ENCODE measurements around the gene ART1.
"Not testable (repeated sequence)": the region's sequence is repeated elsewhere in the genome, so short reads cannot be mapped to it uniquely, and the experiment has no call there.

Gene ART1

GRCh38 chr11:3644817-3645235, at the start of gene ART1:
ART1 (plus strand) TSS chr11:3645128; CDS start chr11:3659214, 14,086 bp downstream.
- Histone ChIP-seq H3K4me1 (ENCODE audit: insufficient read depth, low read length) (no peaks in the 10 kb centered on the region), H3K27ac (ENCODE audit: low read length) (no peak within 1 kb of the TSS), H2AFZ (ENCODE audit: low read depth, low read length) (no peak within 1 kb of the TSS), H3K4me3 (ENCODE audit: low read depth in 1 of 2, low read length in 2 of 2) (no peak within 1 kb of the TSS), H3K4me2 (ENCODE audit: insufficient read depth, low read length) (no peak within 1 kb of the TSS), H4K20me1 (ENCODE audit: insufficient read depth, low read length) (no peaks in the 10 kb centered on the region), H3K27me3 (ENCODE audit: insufficient read depth, low read length, poor library complexity) (no peaks in the 10 kb centered on the region), H3K9ac (ENCODE audit: low read depth, low read length) (no peak within 1 kb of the TSS), H3K79me2 (ENCODE audit: insufficient read depth, low read length) (no peaks in the 10 kb centered on the region), H3K9me3 (ENCODE audit: insufficient read depth, low read length, severe bottlenecking) (no peaks in the 10 kb centered on the region), H3K36me3 (ENCODE audit: insufficient read depth, low read length) (no peaks in the 10 kb centered on the region)
- no peak for ATAC-seq (ENCODE audit: insufficient read depth, low read depth)
- DNase-seq = no peak
- TF ChIP-seq, protein P1, sequence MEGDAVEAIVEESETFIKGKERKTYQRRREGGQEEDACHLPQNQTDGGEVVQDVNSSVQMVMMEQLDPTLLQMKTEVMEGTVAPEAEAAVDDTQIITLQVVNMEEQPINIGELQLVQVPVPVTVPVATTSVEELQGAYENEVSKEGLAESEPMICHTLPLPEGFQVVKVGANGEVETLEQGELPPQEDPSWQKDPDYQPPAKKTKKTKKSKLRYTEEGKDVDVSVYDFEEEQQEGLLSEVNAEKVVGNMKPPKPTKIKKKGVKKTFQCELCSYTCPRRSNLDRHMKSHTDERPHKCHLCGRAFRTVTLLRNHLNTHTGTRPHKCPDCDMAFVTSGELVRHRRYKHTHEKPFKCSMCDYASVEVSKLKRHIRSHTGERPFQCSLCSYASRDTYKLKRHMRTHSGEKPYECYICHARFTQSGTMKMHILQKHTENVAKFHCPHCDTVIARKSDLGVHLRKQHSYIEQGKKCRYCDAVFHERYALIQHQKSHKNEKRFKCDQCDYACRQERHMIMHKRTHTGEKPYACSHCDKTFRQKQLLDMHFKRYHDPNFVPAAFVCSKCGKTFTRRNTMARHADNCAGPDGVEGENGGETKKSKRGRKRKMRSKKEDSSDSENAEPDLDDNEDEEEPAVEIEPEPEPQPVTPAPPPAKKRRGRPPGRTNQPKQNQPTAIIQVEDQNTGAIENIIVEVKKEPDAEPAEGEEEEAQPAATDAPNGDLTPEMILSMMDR (IDR thresholded peaks at IDR 0.05; ENCODE audit: borderline replicate concordance, extremely low read depth, low read length, poor library complexity, severe bottlenecking) = no peak
- no peak for TF ChIP-seq EZH2 (IDR thresholded peaks at IDR 0.05; ENCODE audit: borderline replicate concordance, low read depth, low read length, severe bottlenecking)

DNA sequence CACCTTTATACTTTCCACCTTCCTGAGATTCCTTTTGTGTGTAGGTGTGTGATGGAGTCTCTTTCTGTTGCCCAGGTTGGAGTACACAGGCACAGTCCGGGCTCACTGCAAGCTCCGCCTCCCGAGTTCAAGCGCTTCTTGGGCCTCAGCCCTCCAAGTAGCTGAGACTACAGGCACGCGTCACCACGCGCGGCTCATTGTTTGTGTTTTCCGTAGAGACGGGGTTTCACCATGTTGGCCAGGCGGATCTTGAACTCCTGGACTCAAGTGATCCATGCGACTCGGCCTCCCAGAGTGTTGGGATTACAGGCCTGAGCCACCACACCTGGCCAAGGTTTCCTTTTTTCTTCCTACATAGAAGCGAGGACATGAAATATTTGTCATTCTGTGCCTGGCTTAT, 47.2 kb upstream of the ART1 start:
- H4K20me1 ChIP-seq (ENCODE audit: insufficient read depth, low read length); H3K9me3 ChIP-seq (ENCODE audit: insufficient read depth, low read length, severe bottlenecking); H3K9ac ChIP-seq (ENCODE audit: low read depth, low read length); H3K4me2 ChIP-seq (ENCODE audit: insufficient read depth, low read length); DNase-seq; H2AFZ ChIP-seq (ENCODE audit: low read depth, low read length); H3K4me1 ChIP-seq (ENCODE audit: insufficient read depth, low read length); H3K36me3 ChIP-seq (ENCODE audit: insufficient read depth, low read length); H3K4me3 ChIP-seq (ENCODE audit: low read depth in 1 of 2, low read length in 2 of 2); H3K27ac ChIP-seq (ENCODE audit: low read length); H3K79me2 ChIP-seq (ENCODE audit: insufficient read depth, low read length); H3K27me3 ChIP-seq (ENCODE audit: insufficient read depth, low read length, poor library complexity); ATAC-seq (ENCODE audit: insufficient read depth, low read depth): not testable (repeated sequence)

- not testable (repeated sequence) for H3K4me1 ChIP-seq (ENCODE audit: insufficient read depth, low read length); H3K9me3 ChIP-seq (ENCODE audit: insufficient read depth, low read length, severe bottlenecking); H3K79me2 ChIP-seq (ENCODE audit: insufficient read depth, low read length); H2AFZ ChIP-seq (ENCODE audit: low read depth, low read length); H3K9ac ChIP-seq (ENCODE audit: low read depth, low read length); H3K36me3 ChIP-seq (ENCODE audit: insufficient read depth, low read length); H4K20me1 ChIP-seq (ENCODE audit: insufficient read depth, low read length); H3K27ac ChIP-seq (ENCODE audit: low read length); DNase-seq; ATAC-seq (ENCODE audit: insufficient read depth, low read depth); H3K4me3 ChIP-seq (ENCODE audit: low read depth in 1 of 2, low read length in 2 of 2); H3K4me2 ChIP-seq (ENCODE audit: insufficient read depth, low read length); H3K27me3 ChIP-seq (ENCODE audit: insufficient read depth, low read length, poor library complexity)
These were observed 44.7 kb upstream of the ART1 start for GRCh38 chr11:3600201-3600600.

GRCh38 chr11:3604167-3604566, 40.8 kb upstream of the ART1 start:
- Histone ChIP-seq H2AFZ (ENCODE audit: low read depth, low read length) (no peak overlapping the region), H3K4me3 (ENCODE audit: low read depth in 1 of 2, low read length in 2 of 2) (no peak overlapping the region), H4K20me1 (ENCODE audit: insufficient read depth, low read length) (no peaks in the 10 kb centered on the region), H3K36me3 (ENCODE audit: insufficient read depth, low read length) (no peaks in the 10 kb centered on the region), H3K4me2 (ENCODE audit: insufficient read depth, low read length) (no peak overlapping the region), H3K9ac (ENCODE audit: low read depth, low read length) (no peak overlapping the region), H3K79me2 (ENCODE audit: insufficient read depth, low read length) (no peaks in the 10 kb centered on the region), H3K27me3 (ENCODE audit: insufficient read depth, low read length, poor library complexity) (peaks cover 8% of the 10 kb centered on the region), H3K27ac (ENCODE audit: low read length) (no peak overlapping the region), H3K9me3 (ENCODE audit: insufficient read depth, low read length, severe bottlenecking) (no peaks in the 10 kb centered on the region), H3K4me1 (ENCODE audit: insufficient read depth, low read length) (no peaks in the 10 kb centered on the region)
- no peak for ATAC-seq (ENCODE audit: insufficient read depth, low read depth)
- TF ChIP-seq, protein P1 (IDR thresholded peaks at IDR 0.05; ENCODE audit: borderline replicate concordance, extremely low read depth, low read length, poor library complexity, severe bottlenecking) = no peak
- no peak for TF ChIP-seq EZH2 (IDR thresholded peaks at IDR 0.05; ENCODE audit: borderline replicate concordance, low read depth, low read length, severe bottlenecking)
- no peak for DNase-seq
